K562 (cell line): ENCODE results near the gene ASRGL1. TPM values are rescaled to one million over a fixed set of nuclear protein-coding genes. Genes with fewer than 3 reads are reported as not detected.
A peak's percentile ranks its signal among the peaks of the same experiment; 100 is the strongest.

Source experiments
- CEBPG ChIP-seq, 3 experiments: fragments of 200-800 bp in 1 of 3; sonication (Bioruptor generic) in 1 of 3; sonication (generic) in 1 of 3; formaldehyde crosslinking in 1 of 3; IDR thresholded peaks in 2 of 3; conservative IDR thresholded peaks in 1 of 3; 2 replicates each; pipeline versions ENCODE4 v1.6.1 to v1.8.0; 2016 to 2022; ENCODE audit warnings: missing compliant biosample characterization in 2 of 3, missing genetic modification characterization in 2 of 3, mild to moderate bottlenecking in 1 of 3, missing genetic modification reagents in 1 of 3
- CTBP1 ChIP-seq: fragments of 450-650 bp; IDR thresholded peaks from 2 replicates; pipeline ENCODE4 v1.6.1; 2016; ENCODE audit warnings: borderline replicate concordance
- GABPA ChIP-seq: fragments of 200-800 bp; sonication (Bioruptor generic); conservative IDR thresholded peaks from 2 replicates; pipeline ENCODE4 v1.6.1; 2016; ENCODE audit warnings: low read depth, missing genetic modification characterization, missing compliant biosample characterization
- HNRNPLL ChIP-seq: fragments of 200-400 bp; formaldehyde crosslinking; IDR thresholded peaks from 2 replicates; pipeline ENCODE4 v1.6.1; 2017; ENCODE audit warnings: low read length, low read depth, mild to moderate bottlenecking; ENCODE audit not compliant: poor library complexity, severe bottlenecking
- KLF13 ChIP-seq: fragments of 450-650 bp; IDR thresholded peaks from 2 replicates; pipeline ENCODE4 v1.6.1; 2016; ENCODE audit warnings: missing genetic modification characterization, low read depth, mild to moderate bottlenecking, missing compliant biosample characterization, moderate library complexity, borderline replicate concordance
- MGA ChIP-seq: fragments of 450-650 bp; IDR thresholded peaks from 2 replicates; pipeline ENCODE4 v1.6.1; 2016; ENCODE audit warnings: mild to moderate bottlenecking, moderate library complexity
- PKNOX1 ChIP-seq: fragments of 450-650 bp; IDR thresholded peaks from 2 replicates; pipeline ENCODE4 v1.6.1; 2016
- SMARCA4 ChIP-seq: fragments of 450-650 bp; IDR thresholded peaks from 2 replicates; pipeline ENCODE4 v1.6.1; 2016
- USF2 ChIP-seq: sonication (generic); formaldehyde crosslinking; IDR thresholded peaks from 2 replicates; pipeline ENCODE4 v1.5.0; 2020; ENCODE audit warnings: missing genetic modification reagents
- ZNF316 ChIP-seq: fragments of 450-650 bp; IDR thresholded peaks from 2 replicates; pipeline ENCODE4 v1.6.1; 2016
- ZNF395 ChIP-seq: fragments of 200-800 bp; sonication (Bioruptor generic); IDR thresholded peaks from 2 replicates; pipeline ENCODE4 v1.6.1; 2017; ENCODE audit warnings: missing genetic modification characterization, missing compliant biosample characterization
- ZNF766 ChIP-seq: fragments of 200-800 bp; sonication (Bioruptor generic); conservative IDR thresholded peaks from 2 replicates; pipeline ENCODE4 v1.6.1; 2016; ENCODE audit warnings: missing genetic modification characterization, missing compliant biosample characterization
- polyA plus RNA-seq, 8 experiments: library from polyadenylated mRNA; depleted of rRNA in 4 of 8; stranded (reverse) in 5 of 8; unstranded in 3 of 8; fragments of >200 nt; fragmentation: Nextera tagmentation in 2 of 8; fragmentation: Illumina TruSeq in 1 of 8; extraction: Ambion mirVana in 2 of 8; extraction: Trizol in 1 of 8; gene quantifications; 2 replicates each; pipeline versions ENCODE4 v1.2.1 to v1.2.3, GENCODE V29; 2011 to 2014; ENCODE audit warnings: inconsistent platforms in 1 of 8, missing spikeins in 1 of 8
- total RNA-seq, 7 experiments: library from RNA; depleted of rRNA in 6 of 7; stranded (reverse); fragments of >200 nt in 6 of 7; fragmentation: Illumina TruSeq in 2 of 7; extraction: Trizol in 2 of 7; gene quantifications; 2 replicates each; pipeline versions ENCODE4 v1.2.1 to v1.2.3, GENCODE V29; 2011 to 2021; ENCODE audit warnings: low replicate concordance in 1 of 7

ASRGL1 gene
- total and polyA plus RNA-seq, 9 of the 15 experiments (the other 6 are each of a cell fraction or from before 2014, with no cell fraction given), result 3.1 to 23.0 (median 11.2) TPM

GRCh38 chr11:62427630-62428233 is 90.5 kb downstream of the ASRGL1 start (continued):
- TF ChIP-seq MGA (peak; percentile 77), HNRNPLL (no peak), GABPA (peak; percentile 40; the same call in 1 of the 2 replicates), KLF13 (tag) (no peak), SMARCA4 (peak; percentile 74), ZNF766 (CRISPR knock-in tag) (peak; percentile 46; the same call in 1 of the 2 replicates), PKNOX1 (peak; percentile 73), ZNF395 (CRISPR knock-in tag) (peak; percentile 67; the same call in 1 of the 2 replicates), CEBPG (CRISPR knock-in tag; IDR thresholded peaks at IDR 0.05) (peak; percentile 85), CEBPG (tag; conservative IDR thresholded peaks at IDR 0.05 in 1 of 2, IDR thresholded peaks at IDR 0.05 in 1 of 2) (peak; percentile 70 to 79), CTBP1 (no peak), ZNF316 (peak; percentile 37; the same call in 1 of the 2 replicates), USF2 (CRISPR knock-in tag) (no peak)
